Uterus (tissue), 4 donors: ENCODE results near the gene CLEC11A. TPM values are rescaled to one million over a fixed set of nuclear protein-coding genes. Genes with fewer than 3 reads are reported as not detected.

Source experiments
- DNase-seq, 2 donors: peaks; one replicate each; pipeline ENCODE4 v3.0.0-alpha.2; 2019 to 2020
- H3K27ac ChIP-seq, 2 donors: fragments of 200-600 bp; sonication (generic); 1 replicate in 1 of 2; 2 replicates in 1 of 2; pipeline ENCODE4 v1.5.1; 2016 to 2018
- H3K27me3 ChIP-seq, 2 donors: fragments of 200-600 bp; sonication (generic); one replicate each; pipeline ENCODE4 v1.5.1; 2018 to 2019; ENCODE audit warnings: control low read depth in 1 of 2
- H3K36me3 ChIP-seq, 2 donors: fragments of 200-600 bp; sonication (generic); one replicate each; pipeline ENCODE4 v1.5.1; 2019; ENCODE audit warnings: control low read depth in 1 of 2
- H3K4me1 ChIP-seq, 2 donors: fragments of 200-600 bp; sonication (generic); one replicate each; pipeline ENCODE4 v1.5.1; 2018 to 2019; ENCODE audit warnings: control low read depth in 1 of 2
- H3K4me3 ChIP-seq, 2 donors: fragments of 200-600 bp; sonication (generic); 1 replicate in 1 of 2; 2 replicates in 1 of 2; pipeline ENCODE4 v1.5.1; 2018 to 2019; ENCODE audit warnings: mild to moderate bottlenecking in 1 of 2
- H3K9me3 ChIP-seq, 2 donors: fragments of 200-600 bp; sonication (generic); one replicate each; pipeline ENCODE4 v1.5.1; 2019; ENCODE audit warnings: control low read depth in 1 of 2
- POLR2A ChIP-seq, 2 donors: fragments of 450-650 bp; IDR thresholded peaks; one replicate each; pipeline ENCODE4 v1.6.1; 2016; ENCODE audit warnings: antibody characterized with exemption in 2 of 2, mild to moderate bottlenecking in 1 of 2, moderate library complexity in 1 of 2
- intact Hi-C: fragments of 100-400 bp; cut with DNase I; formaldehyde crosslinking; loops from one replicate; pipeline ENCODE4 v1.15.1; 2023; ENCODE audit warnings: low total_unique reads
- total RNA-seq, 4 donors: library from RNA; depleted of rRNA in 3 of 4; stranded (reverse); fragments of >200 nt in 3 of 4; gene quantifications; one replicate each; pipeline versions ENCODE4 v1.1.0 to v1.2.4, GENCODE V29; 2014 to 2023
- TF ChIP-seq, protein P1 (sequence below), 4 experiments: fragments of 200-600 bp in 2 of 4; fragments of 450-650 bp in 2 of 4; sonication (generic) in 2 of 4; IDR thresholded peaks; one replicate each; pipeline ENCODE4 v1.5.1; 2016 to 2019; ENCODE audit warnings: antibody characterized with exemption in 4 of 4, mild to moderate bottlenecking in 2 of 4, moderate library complexity in 1 of 4
- donor health status: DM: yes; HTN: yes; CAD: no.

The CLEC11A gene
- total RNA-seq, 4 donors from 2014 or later = 1.5 to 105 (median 10.9) TPM

DNA sequence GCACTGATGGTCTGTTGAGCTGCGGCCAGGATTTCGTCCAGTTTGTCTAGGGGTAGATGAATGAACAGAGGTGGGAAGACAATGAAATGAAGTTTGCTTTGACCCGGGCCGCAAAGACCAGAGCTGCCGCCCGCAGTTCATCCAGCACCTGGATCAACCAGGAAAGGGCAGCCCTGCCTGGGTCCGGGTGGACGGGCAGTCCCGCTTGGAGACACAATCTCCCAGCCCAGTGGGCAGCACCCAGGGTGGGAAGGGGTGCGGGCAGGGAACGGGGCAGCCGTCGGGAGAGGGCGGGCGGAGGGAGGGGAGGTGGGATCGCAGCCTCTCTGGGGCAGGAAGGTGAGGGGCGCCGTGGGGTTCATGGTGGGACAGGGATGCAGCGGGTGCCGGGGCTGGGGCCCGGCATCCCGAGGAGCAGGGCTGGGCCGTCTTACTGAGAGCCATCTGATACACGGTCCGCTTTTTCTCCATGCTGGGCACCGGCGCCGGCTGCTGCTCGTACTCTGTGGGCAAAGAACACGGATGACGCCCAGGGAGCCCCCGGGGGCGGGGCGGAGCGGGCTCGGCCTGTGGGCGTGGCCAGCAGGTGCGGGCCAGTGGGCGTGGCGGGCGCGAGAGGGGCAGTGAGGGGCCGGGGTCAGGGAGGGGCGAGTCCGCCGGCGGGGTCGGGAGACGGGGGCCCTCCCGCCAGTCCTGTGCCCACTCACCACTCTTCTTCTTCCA is 36.7 kb upstream of the CLEC11A start:
- intact Hi-C loops = no loop called here
- no peaks in the 10 kb centered on the region for H3K27me3 ChIP-seq

DNA sequence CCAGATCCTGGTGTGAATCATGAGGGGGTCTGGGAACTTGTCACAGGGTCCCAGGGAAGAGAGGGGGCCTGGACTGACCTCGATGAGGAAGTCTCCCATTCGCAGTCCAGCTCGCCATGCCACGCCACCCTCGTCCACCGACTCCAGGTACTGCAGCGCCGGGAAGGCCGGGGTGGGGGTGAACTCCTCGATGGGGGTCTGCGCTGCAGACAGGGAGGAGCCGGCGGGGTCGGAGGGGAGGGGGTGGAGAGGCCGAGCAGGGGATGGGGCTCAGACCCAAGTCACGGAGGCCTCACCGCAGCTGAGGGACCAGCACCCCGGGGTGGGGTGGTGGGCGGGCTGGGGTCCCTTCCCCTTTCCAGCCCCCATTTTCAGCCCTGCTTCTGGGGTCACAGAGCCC is 34.4 kb upstream of the CLEC11A start:
- Histone ChIP-seq H3K9me3 (no peaks in the 10 kb centered on the region), H3K4me1 (no peaks in the 10 kb centered on the region), H3K36me3 (no peaks in the 10 kb centered on the region), H3K27me3 (peaks cover 0 to 6% of the 10 kb centered on the region in 2 donors), H3K27ac (no peak overlapping the region), H3K4me3 (no peak overlapping the region)
- DNase-seq = no peak
- intact Hi-C loops = no loop called here
- no peak for TF ChIP-seq POLR2A (IDR thresholded peaks at IDR 0.05)
- TF ChIP-seq, protein P1, sequence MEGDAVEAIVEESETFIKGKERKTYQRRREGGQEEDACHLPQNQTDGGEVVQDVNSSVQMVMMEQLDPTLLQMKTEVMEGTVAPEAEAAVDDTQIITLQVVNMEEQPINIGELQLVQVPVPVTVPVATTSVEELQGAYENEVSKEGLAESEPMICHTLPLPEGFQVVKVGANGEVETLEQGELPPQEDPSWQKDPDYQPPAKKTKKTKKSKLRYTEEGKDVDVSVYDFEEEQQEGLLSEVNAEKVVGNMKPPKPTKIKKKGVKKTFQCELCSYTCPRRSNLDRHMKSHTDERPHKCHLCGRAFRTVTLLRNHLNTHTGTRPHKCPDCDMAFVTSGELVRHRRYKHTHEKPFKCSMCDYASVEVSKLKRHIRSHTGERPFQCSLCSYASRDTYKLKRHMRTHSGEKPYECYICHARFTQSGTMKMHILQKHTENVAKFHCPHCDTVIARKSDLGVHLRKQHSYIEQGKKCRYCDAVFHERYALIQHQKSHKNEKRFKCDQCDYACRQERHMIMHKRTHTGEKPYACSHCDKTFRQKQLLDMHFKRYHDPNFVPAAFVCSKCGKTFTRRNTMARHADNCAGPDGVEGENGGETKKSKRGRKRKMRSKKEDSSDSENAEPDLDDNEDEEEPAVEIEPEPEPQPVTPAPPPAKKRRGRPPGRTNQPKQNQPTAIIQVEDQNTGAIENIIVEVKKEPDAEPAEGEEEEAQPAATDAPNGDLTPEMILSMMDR (IDR thresholded peaks at IDR 0.05) = no peak

More for the DNA sequence above, 36.7 kb upstream of the CLEC11A start:
- Histone ChIP-seq H3K27ac (no peak overlapping the region), H3K4me3 (no peak overlapping the region), H3K4me1 (no peaks in the 10 kb centered on the region), H3K9me3 (no peaks in the 10 kb centered on the region), H3K36me3 (no peaks in the 10 kb centered on the region)
- no peak for DNase-seq
- TF ChIP-seq, protein P1 (IDR thresholded peaks at IDR 0.05) = no peak
- TF ChIP-seq POLR2A (IDR thresholded peaks at IDR 0.05) = no peak

DNA sequence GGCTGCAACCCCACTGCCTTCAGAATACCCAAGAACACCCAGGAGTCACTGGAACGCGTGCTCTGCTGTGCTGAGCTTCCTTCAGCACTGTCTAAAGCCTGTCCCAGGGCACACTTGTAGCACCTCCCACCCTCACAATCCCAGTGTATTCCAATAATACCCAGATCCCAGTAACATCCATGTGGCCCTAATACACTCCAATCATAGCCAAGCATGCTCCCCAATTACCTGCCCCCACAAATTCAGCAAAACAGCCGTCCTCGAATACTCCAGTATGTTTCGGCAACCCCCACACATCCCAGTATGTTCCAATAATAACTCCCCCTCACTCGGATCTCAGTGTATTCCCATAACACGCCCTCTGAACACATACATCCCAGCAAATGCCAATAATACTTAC is 32.7 kb upstream of the CLEC11A start:
- no peaks in the 10 kb centered on the region for H3K9me3 ChIP-seq
- TF ChIP-seq POLR2A (IDR thresholded peaks at IDR 0.05) = no peak
- TF ChIP-seq, protein P1 (IDR thresholded peaks at IDR 0.05) = no peak
- no peak overlapping the region for H3K27ac ChIP-seq
- DNase-seq = no peak
- H3K36me3 ChIP-seq = no peaks in the 10 kb centered on the region
- H3K27me3 ChIP-seq = peaks cover 3 to 17% of the 10 kb centered on the region in 2 donors
- no peaks in the 10 kb centered on the region for H3K4me1 ChIP-seq
- no peak overlapping the region for H3K4me3 ChIP-seq
- intact Hi-C loops = no loop called here

DNA sequence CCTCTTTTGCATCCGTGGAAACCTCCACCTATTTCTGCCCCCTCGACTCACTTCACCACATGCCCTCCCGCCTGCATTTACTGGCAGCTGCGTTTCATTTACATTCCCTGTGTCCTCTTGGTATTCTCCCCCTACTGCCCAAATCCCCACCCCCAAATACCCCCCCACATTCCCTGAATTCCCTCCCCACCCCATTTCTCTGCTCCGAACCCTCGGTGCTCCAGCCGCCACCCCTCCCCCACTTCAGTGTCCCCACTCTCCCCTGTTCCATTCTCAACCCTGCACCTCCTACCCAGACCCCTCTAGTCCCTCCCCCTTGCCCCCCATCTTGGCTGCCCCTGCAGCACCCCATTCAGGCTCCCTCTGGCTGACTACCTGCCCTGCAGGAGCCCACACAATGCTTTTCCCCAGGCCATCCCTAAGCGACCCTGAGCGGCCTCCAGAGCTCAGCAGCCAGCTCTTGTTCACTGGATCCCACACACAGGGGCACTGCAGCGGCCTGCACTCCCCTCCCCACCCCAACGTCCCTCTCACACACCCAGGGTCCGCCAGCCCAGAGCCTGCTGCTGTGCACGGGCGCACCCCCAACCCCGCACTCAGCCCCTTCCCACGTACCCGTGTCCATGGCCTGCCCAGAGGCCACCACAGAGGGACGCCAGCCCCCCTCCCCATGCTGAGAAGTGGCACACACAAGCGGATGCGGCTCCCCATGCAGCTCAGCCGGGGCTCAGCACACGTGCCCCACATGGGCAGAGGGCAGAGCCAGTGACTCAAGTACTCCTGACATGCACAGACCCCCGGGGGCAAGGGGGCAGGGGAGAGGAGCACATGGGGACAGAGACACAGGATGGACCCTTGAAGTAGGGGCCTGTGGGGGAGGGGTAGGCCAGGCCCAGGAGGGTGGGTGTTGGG is 29.8 kb upstream of the CLEC11A start:
- no peaks in the 10 kb centered on the region for H3K4me1 ChIP-seq
- no peak for TF ChIP-seq POLR2A (IDR thresholded peaks at IDR 0.05)
- TF ChIP-seq, protein P1 (IDR thresholded peaks at IDR 0.05) = no peak
- peaks cover 3 to 21% of the 10 kb centered on the region in 2 donors for H3K27me3 ChIP-seq

DNA sequence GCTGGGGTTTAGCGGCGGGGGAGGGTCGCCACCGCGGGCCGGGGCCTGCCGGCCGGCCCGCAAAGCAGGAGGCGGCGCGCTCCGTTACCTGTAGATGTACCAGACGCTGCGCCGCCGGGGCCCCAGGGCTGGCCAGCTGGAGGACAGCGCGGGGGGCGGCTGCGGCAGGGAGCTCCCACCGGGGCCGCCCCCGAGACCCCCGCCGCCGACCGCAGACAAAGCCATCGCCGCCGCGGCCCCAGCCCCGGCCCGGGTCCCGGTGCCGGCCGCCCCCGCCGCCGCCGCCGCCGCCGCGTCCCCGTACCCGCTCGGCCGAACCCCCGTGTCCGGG is 28.4 kb upstream of the CLEC11A start:
- Histone ChIP-seq H3K9me3 (no peaks in the 10 kb centered on the region), H3K27ac (no peak overlapping the region), H3K27me3 (peaks cover 3 to 21% of the 10 kb centered on the region in 2 donors), H3K4me1 (no peaks in the 10 kb centered on the region), H3K4me3 (no peak overlapping the region), H3K36me3 (no peaks in the 10 kb centered on the region)
- intact Hi-C loops = no loop called here
- TF ChIP-seq, protein P1 (IDR thresholded peaks at IDR 0.05) = no peak
- DNase-seq = no peak

More for the DNA sequence above, 29.8 kb upstream of the CLEC11A start:
- intact Hi-C loops = no loop called here
- no peak overlapping the region for H3K4me3 ChIP-seq
- H3K36me3 ChIP-seq = no peaks in the 10 kb centered on the region
- H3K27ac ChIP-seq = no peak overlapping the region
- H3K9me3 ChIP-seq = no peaks in the 10 kb centered on the region
- DNase-seq = no peak
